ENCODE results near the gene FEZ2.

Gene FEZ2

DNA sequence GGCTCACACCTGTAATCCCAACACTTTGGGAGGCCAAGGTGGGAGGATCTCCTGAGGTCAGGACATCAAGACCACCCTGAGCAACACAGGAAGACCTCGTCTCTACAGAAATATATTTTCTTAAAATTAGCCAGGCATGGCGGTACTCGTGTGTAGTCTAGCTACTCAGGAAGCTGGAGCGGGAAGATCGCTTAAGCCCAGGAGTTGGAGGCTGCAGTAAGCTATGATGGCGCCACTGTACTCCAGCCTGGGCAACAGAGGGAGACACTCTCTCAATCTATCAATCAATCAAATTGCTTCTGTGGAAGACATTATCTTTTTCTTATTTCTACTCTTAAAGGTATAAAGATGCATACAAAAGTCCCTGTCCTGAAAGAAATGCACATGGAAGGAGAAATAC, 11.3 kb downstream of the FEZ2 start:
- no peak for DNase-seq

DNA sequence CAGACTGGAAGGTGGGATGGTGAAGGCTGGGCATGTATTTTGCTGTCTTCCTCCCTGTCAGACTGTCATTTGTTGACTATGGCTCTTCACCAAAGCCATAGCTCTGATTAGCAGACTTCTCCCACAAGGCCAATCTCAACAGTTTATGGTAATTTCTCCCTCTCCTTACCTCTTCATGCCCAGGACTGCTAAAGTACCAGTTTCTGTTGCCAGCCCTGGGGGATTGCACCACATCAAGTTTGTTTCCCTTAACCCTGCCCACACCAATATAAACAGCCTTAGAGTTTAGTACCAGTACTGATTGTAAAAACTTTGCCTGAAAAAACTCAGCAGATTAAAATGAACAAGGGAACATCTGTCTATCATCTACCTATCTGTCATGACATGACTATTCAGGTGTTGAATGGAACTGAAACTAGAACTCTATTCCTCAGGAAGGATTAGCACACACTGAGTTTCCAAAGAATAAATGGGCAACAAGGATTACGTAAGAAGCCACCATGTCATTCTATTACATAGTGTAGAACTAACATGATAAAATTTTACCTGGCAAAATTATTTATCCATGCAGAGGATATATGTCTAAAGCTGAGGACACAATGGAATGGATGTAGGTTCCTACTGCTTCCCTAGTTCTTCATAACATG, 13.7 kb downstream of the FEZ2 start:
- no peak for DNase-seq

DNA sequence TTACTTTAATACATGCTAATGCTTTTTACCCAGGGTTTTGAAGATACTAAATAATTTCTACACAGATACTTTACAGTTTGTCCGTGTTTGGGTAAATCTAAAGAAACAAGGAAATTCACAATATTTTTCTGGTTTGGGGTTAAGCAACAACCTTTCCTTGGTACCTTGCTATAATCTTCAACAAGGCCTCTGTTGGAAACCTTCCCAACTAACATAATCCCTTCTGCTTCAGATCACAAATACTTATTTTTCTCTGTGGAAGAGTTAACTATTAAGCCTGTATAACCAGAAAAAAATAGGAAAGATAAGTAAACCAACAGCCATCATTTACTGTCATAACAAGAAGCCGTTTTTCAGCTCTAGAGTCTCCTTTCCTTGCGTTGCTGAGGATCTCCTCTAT, 15.0 kb downstream of the FEZ2 start:
- no peak for DNase-seq

DNA sequence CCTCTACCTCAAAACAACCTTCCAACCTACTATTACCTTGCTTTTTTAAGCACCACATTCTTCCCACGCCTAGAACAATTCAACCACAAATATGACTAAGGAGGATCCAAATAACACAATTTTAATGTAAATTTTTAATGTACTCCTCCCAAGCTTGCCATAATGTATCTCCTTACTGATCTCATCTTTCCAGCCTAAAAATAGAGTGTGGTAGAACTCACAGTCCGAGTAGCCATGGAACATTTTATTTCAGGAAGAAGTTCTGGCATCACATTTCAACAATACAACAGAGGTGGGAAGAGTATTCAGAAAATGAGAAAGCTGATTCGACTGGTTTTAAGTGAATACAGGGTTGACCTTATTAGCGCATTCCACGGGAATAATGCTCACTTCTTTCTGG, 15.4 kb downstream of the FEZ2 start:
- DNase-seq, result no peak

DNA sequence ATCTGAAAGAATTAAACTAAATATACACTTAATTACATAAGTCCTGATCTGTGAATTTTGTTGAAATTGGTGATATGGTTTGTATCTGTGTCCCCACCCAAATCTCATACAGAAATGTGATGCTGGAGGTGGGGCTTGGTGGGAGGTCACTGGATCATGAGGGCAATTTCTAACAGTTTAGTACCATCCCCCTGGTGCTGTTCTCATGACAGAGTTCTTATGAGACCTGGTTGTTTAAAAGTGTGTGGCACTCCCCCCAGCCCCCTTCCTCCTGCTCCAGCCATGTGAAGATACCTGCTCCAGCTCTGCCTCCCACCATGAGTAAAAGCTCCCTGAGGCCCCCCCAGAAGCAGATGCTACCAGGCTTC, 18.7 kb downstream of the FEZ2 start:
- no peak for DNase-seq

DNA sequence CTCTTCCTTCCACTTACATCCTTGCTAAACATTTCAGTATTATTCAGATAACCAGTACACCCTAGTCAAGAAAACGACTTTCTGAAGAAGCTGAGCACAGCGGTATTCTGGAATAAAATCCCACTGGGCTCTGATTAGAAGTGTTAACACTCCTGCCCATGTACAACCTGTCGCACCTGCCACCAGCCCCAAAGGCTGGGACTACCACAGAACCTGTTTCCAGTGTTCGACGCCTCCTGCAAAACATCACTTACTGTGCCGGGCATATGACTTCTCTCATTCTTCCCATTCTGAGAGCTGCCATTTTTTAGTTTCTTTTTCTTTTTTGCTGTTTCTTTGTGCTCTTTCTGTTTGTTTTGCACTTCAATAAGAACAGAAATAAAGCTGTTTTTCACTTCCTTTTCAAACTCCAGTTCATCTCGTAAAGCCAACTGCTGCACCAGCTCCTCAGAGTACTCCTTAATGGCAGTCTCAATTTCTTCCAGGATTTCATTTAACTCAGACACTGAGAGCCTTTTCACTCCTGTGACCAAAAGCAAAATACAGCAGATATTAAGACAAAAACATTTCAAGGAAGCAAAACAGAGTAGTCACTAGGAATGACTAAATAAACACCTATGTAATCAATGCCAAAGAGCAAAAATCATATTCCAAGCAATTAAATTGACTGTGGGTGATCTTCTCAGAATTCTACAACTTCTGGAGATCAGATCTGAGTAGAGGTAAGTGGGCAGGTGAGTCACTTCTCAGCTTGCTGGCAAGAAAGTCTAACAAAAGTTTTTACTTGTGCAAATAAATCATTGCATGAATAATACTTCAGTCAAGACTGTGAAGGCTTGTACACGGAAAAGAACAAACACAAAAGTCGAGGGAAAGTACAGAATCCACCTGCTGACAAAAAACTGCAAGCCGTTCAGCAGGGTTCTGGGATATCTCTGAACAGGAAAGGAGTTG, 19.3 kb downstream of the FEZ2 start:
- no peak for DNase-seq

DNA sequence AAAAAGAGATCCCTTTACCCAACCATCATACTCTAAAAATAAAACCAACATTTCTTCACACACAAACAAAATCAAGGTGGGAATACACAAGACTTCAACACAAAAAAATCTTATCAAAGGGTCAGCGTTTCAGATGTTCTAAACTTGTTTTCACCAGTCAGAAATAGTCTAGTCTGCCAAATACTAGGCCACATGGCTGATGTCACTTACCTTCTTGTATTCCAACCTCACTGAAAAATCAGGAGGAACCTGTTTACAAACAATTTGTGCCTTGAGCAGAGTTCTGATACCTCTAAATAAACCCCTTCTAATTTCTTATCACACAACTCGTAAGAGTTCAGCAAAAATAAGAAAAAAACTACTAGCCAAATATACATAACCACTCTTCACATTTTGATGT, 20.1 kb downstream of the FEZ2 start:
- no peak for DNase-seq

DNA sequence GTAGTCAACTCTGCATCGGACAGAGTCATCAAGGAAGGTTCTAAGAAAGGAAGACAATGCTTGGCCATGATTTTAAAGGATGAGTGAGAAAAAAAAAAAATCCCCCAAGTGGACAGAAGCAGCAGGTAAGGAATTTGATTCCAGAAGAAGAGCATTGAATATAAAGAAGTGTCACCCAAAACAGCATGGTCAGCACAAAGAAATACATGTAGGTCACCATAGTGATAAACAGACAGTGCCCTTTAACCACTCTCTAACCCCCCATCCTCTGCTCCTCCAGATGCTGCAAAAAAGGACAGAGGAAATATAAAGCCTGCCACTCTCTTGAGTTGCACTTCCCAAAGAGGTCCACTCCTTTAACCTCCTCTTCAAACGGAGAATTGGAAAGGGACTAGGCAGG, 23.4 kb downstream of the FEZ2 start:
- no peak for DNase-seq

DNA sequence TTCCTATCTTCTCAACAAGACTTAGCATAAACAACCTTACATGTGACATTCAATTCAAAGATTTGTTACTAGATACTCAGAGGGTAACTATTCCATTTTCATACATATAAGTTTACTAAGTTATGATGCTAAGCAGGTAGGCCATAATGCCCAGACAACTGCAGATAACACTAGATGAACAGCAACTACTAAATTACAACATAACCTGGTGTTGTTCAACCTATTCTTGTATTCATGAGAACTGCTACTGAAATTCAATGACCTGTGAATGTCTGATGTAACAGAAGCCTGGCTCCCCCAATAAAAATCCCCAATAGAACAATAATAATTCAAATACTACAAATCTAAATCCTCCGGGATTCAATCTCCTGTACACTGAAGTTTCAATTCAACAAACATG, 24.8 kb downstream of the FEZ2 start:
- DNase-seq, result no peak

DNA sequence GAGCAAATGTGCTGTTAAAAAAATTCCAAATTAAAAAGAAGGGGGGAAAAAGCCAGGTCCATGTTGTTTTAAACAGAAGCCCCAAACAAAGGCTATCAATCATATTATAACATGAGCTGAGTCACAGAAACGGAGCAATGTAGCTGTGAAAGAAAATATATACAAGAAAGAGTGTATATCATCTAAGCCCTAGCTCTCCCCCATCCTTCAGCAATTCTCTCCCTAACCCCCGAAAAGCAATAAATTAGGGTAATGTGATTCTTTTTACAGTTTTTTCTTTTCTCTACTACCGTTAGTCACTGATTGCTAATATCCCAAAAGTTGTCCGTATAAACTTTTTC, 25.3 kb downstream of the FEZ2 start:
- DNase-seq, result no peak

DNA sequence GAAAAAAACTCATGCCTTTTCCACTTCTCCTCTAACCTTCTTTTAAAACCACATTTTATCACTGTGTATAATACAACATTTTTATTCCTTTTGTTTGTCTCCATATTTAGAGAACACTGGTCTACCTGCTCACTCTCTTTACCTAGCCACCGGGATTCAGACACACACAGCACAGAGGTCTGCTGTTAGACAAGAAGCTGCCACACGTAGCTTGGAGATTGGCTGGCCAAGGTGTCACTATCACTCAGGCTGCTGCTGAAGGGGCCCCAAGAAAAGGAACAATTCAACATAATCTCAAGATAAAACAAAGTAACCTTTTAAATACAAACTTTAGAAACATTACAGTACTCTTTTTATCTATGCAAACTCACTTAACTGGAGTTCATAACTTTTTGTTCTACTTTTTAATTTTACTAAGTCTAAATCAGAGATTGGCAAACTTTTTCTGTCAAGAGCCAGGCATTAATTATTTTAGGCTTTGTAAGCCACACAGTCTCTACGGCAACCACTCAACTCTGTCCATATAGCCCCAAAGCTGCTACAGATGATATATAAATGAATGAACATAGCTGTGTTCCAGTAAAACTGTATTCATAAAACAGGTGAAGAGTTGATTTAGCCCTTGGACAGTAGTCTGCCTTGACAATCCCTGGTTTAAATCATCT, 25.8 kb downstream of the FEZ2 start:
- no peak for DNase-seq

DNA sequence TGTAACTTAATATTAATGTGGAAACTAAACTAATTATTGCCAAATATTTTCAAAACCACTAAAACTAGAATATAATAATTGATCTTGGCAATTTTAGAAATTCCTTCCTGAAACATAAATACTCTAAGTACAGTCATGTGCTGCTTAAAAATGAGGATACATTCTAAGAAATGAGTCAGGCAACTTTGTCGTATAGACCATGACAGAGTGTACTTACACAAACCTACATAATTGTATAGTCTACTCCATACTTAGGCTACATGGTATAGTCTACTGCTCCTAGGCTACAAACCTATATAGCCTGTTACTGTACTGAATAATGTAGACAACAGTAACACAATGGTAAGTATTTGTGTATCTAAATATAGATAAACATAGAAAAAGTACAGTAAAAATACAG, 27.6 kb downstream of the FEZ2 start:
- no peak for DNase-seq

DNA sequence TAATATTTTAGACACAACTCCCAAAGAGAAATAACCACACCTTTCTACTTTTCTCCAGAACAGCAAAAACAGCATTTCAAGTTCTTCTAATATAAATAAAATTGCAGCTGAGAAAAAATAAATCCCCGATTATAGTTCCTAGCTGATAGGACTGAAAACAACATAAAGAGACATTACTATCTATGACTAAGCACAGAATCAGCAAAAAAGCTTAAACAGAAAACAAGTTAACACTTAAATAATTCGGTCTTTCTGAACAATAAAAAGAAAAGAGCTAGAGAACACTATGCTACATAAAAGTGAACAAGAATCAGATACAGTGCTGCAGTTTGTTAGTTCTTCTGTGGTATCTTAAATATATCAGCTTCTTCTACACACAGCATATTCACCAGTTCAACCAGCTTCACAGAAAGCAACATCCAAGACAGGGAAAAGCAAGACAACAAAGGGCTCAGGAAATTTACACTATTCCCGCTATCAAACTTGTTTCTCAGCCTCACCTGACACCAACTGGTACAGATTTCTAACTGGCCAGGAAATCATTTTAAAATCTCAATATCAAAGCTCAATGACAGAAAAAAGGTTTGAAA, 28.6 kb downstream of the FEZ2 start:
- no peak for DNase-seq

DNA sequence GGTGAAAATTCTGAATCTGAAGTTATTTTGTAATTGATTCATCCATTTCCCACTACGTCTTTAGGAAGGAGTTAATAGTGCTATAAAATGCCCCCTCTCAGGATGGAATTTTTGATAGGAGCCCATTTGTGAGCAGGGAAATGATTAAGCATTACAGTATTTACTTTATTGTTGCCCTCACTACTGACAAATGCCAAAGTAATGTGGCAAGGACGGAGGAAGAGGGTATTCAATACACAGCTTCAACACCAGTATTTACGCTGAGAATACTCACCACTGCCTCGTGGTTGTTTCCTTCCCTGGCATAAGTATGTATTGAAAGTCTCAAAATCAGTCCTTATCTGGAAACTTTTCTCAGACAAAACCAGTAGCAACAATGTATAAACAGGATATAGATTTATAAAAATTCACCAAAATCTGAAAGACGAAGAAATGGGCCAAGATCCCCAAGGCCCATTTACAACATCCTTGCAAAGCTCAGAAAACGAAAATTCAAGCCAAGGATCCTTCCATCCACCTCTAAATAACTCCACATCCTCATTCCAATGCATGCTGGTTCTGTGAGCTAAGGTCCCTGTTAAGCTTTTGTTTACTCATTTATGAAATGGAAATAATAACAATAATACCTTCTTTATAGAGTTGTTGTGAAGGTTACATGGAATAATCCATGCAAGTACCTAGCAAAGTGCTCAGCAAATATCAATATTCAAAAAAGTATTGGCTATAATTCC, 29.3 kb downstream of the FEZ2 start:
- DNase-seq, result no peak

DNA sequence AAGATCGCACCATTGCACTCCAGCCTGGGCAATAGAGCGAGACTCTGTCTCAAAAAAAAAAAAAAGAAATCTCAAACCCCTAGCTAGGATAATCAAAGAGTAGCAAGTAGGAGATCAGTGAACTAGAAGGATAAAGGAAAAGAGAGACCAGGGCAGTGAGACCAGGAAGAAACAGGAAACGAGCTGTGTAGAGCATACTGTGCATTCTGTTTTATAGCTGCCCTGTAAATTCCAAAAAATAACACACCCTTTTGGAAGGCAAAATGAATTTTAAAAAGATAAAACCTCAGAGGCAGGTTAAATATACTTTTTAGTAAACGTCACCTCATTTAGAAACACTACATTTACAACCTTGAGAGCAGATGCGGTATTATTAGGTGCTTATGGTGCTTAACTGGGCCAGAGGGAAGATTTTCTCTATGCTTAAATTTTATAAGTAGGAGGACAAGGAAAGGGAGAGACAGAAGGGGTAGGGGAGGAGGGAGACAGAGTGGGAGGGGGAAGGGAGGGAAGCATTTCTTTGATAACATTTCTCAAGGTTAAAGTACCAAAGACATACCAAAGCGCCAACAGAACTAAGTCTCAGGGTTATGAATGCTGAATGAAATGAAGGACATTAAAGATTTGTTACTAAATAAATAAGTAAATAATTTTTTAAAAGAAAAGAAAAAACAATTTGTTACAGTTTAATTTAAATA, 30.1 kb downstream of the FEZ2 start:
- no peak for DNase-seq

DNA sequence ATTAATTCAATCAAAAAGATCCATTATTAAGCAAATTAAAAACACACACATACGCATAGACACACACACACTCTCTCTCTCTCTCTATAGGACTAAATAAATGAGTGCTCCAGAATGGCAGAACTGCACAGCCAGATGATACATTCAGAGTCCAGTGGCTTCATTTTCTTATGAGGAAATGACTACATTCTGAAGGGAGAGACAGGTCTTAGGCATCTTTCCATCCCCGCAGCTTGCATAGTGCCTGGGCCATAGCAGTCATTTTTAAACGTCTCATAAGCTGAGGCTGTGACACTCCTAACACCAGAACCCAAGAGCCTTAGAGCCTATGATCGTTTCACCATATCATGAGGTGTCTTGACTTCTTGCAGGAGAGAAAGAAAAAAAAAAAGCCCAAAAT, 31.1 kb downstream of the FEZ2 start:
- no peak for DNase-seq

DNA sequence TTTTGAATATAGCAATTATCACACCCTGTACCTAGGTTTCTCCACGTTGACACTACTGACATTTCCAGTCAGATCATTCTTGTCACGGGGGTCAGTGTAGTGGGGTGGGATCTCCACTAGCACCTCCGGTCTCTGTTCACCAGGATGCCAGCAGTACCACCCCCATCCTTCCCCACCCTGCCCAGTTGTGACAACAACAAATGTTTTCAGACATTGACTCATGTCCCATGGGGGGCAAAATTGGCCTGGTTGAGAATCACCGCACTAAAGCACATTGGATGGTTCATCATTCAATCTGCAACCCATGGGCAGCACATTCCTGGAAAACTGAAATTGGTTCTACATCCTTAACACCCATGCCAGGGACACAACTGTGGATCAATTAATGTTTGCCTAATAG, 32.3 kb downstream of the FEZ2 start:
- no peak for DNase-seq

DNA sequence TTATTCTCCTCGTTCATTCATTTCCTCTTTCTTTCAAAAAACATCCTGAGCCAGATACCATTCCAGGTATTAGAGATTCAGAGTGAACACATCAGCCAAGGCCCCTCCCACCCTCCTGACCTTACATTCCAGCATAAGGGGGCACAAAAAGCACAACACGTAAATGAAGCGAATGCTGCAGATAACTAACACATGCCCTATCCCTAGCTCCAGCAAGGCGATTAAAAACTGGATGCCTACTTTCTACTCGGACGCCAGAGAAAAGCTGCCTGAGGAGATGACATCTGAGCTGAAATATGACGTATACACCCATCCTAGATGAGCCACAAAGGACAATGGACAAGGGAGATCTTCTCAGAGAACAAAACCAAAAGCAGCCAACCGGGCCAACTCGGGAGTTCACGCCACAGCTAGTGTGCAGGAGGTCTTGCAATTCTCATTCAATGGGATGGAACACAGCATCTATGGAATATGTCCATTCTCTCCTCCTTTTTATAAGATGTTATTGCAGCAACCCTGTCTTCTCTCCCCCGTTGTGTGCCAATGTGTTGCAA, 33.5 kb downstream of the FEZ2 start:
- no peak for DNase-seq

DNA sequence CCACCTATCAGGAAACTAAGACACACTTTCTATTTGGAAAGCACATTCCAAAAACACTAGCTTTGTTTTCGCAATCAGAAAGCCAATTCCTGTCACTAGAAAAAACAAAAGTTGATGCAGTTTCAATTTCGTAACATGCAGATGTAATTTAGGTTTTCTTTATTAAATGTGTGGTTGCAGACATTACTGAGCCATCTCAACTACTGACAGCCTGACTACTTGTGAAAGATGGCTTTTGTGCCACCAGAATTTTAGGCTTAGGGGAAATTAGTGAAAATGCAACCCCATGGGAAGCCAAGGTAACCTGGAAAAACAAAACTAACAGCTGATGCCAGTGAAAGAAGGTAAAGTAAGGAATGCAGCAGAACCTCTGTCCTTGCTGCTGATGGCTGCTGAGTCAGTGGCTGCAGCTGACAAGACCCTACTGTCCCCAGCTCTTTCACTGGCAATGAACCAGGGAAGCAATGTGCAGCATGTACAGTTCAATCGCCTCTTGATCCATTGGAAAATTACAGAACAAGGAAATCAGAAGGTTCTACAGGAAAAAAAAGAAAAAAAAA, 34.9 kb downstream of the FEZ2 start:
- no peak for DNase-seq

DNA sequence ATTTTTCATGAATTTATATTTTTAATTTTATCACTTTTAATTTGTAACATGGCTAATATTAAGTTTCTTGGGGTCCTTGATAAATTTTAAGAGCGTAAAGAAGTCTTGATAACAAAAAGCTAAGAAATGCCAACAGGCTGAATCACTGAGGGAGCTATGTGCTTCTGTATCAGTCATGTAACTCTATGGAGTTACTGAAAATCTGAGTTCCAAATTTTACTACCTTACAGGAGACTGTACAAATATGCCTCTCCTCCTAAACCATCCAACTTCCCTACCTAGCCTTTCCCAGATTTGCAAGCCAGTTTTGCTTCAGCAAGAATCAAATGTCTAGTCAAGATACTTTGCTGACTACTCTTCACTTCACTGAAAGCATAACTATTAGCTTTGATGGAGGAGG, 35.7 kb downstream of the FEZ2 start:
- DNase-seq, result no peak

DNA sequence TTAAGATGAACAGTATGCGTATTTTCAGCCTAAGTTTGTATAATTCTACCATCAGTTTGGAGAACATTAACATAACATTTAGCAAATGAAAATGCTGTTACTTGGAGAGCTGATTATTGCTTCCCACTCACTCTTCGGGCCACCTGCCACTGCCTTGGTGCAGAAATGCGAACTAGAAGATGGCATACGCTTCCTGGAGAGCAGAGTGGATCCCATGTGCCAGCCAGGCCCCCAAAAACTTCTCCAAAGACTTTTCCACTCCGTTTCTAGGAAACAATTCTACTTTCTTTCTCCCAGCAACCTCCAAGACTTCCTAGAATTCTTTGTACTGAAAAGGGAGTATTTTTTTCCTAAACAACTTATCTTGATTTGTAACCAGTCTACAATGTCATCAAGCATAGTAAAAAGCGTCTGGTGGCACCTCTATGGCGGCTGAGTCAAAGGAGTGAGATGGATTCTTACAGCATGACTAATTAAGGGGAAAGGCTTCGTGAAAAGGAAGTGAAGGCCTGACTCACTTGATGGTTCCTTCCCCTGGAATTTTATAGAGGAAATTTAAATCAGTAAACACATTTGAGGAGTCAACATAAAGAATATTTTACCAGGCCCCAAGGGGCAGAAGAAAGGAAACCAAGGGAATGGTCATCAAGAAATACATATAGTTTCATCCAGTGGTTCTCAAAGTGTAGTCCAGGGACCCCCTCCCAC, 36.6 kb downstream of the FEZ2 start:
- no peak for DNase-seq

All from NCI-H2227 treated with DMSO at 0.1 percent for 48 hours (cell line).